PC-3 (cell line): ENCODE data around the gene MPPED1.

Source experiments
- CTCF ChIP-seq: fragments of 300-600 bp; sonication (generic); conservative IDR thresholded peaks from 2 replicates; pipeline ENCODE4 v1.5.1; 2017; ENCODE audit warnings: antibody characterized with exemption, low read depth, mild to moderate bottlenecking, low read length
- EZH2 ChIP-seq: fragments of 300-600 bp; sonication (generic); IDR thresholded peaks from one replicate; pipeline ENCODE4 v1.6.1; 2017; ENCODE audit warnings: antibody characterized with exemption, mild to moderate bottlenecking, low read length; ENCODE audit not compliant: unreplicated experiment

GRCh38 chr22:43466710-43467109 is 54.9 kb downstream of the MPPED1 start:
- no peak for TF ChIP-seq CTCF
- no peak for TF ChIP-seq EZH2
